Jurkat, Clone E6-1 (cell line): Measurements from ENCODE around the gene PVR.
"Not testable (repeated sequence)": the region's sequence is repeated elsewhere in the genome, so short reads cannot be mapped to it uniquely, and the experiment has no call there.

Source experiments
- DNase-seq: peaks from one replicate; pipeline ENCODE4 v3.0.0-alpha.2; 2011; ENCODE audit warnings: low read depth, low spot score
- H3K4me3 ChIP-seq: 2 replicates; pipeline ENCODE4 v1.5.1; 2011; ENCODE audit warnings: mild to moderate bottlenecking, low read length, control low read depth, moderate library complexity

PVR gene

DNA sequence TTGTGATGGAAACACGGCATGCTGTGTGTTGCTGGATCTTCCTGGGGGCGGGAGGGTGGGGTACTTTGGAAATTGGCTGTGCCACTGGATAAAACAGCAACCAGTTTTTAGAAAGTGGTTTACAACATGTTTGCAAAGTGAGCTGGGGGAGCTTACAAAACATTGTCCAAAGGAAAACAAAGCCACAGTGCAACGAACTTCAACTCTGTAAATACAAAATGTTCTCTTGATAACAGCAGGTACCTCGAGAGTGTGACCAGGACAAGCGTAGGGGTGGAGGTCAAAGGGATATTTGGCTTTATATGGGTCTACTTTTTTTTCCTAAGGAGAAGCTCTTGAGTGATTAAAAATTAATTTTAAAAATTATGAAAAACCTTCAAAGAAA lies 27.9 kb upstream of the PVR start:
- DNase-seq = no peak
- no peak overlapping the region for H3K4me3 ChIP-seq

DNA sequence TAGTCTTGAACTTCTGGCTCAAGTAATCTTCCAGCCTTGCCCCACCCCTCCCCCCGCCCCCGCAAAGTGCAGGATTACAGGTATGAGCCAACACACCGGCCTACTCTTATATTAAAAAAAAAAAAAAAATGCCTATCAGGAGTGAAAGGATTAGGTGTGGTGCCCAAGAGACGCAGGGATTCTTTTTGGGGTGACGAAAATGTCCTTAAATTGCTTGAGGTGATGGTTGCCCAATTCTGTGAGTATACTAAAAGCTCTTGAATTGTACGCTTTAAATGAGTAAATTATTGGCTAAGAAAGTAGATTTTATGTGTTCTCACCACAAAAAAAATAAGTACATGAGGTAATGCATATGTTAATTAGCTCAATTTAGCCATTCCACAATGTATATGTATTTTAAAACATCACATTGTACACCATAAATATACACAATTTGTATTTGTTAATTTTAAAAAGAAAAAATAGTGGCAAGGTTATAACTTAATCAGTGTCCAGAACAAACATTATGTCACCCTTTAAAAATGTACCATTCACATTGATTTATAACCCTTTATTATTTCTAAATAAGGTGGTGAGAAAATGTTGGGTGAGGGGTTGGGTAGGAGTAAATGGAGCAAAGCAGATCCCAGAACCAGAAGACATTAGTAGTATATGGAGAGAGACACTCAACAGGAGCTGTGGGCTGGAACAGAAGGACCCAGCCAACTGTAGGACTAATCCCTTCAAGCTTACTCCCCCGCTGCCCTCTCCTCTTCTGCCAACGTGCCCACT lies 26.4 kb upstream of the PVR start:
- H3K4me3 ChIP-seq = no peak overlapping the region
- no peak for DNase-seq

DNA sequence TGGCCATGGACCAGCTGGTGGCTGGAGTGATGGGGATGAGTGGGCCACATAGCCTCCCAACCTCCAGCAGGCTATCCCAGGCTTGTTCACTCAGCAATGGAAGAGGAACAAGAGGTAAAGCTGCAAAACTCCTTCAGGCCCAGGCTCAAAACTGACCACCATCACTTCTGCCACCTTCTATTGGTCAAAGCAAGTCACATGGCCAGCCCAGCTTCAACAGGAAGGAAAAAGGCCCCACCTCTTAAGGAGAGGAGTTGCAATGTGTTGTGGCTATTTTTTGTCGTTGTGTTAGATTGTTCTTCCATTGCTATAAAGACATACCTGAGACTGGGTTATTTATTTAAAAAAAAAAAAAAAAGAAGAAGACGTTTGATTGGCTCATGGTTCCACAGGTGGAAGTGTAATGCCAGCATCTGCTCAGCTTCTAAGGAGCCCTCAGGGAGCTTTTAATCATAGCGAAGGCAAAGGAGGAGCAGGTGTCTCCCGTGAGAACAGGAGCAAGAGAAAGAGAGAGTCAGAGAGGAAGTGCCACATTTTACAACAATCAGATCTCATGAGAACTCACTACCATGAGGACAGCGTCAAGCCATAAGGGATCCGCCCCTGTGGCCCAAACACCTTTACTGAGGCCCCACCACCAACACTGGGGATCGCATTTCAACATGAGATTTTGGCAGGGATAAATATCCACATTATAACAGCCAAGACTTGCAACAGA lies 24.9 kb upstream of the PVR start:
- DNase-seq = no peak
- no peak overlapping the region for H3K4me3 ChIP-seq

DNA sequence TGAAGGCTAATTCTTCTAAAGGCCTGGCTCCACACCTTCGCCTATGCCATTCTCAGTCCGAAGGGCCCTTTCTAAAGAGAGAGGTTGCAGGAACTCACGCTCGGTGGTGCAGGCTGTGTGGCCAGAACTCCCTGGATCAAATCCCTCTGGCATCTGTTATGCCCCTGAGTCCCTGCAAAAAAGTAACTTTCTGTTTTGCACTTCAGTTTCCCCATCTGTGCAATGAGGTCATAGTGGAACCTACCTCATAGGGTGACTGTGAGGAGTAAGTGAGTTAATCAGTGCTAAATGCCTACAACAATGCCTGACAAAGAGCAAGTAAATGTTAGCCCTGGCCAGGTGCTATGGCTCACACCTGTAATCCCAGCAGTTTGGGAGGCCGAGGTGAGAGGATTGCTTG lies 23.0 kb upstream of the PVR start:
- no peak for DNase-seq

DNA sequence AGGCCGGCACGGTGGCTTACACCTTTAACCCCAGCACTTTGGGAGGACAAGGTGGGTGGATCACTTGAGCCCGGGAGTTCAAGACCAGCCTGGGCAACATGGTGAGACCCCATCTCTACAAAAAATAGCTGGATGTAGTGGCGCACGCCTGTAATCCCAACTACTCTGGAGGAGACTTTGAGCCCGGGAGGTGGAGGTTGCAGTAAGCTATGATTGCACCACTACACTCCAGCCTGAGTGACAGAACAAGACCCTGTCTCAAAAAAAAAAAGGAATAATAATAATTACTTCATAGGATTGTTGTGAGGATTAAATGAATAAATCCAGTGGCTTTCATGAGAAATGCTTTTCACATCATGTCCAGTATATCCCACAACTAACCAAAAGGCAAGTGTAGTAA lies 22.3 kb upstream of the PVR start:
- no peak overlapping the region for H3K4me3 ChIP-seq
- DNase-seq = no peak

More for the DNA sequence above, 23.0 kb upstream of the PVR start:
- H3K4me3 ChIP-seq = no peak overlapping the region

DNA sequence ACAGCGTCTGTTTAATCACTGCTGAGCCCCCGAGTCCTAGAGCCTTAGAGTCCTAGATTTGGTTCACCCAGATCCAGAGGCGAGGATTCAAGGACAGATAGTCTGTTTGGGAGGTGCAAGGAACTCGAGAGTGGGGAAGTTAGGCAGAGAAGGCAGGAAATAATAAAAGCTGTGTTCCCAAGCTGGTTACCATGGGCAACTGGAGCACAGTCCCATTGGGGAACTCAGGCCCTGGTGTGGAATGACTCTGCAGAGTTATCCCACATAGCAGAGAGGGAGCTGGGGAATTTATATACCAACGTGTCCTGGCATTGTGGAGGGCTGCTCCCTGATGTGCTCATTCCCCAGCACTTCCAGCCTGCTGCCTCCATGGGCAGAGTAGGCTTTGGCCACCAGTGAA lies 20.6 kb upstream of the PVR start:
- no peak overlapping the region for H3K4me3 ChIP-seq
- DNase-seq = no peak

DNA sequence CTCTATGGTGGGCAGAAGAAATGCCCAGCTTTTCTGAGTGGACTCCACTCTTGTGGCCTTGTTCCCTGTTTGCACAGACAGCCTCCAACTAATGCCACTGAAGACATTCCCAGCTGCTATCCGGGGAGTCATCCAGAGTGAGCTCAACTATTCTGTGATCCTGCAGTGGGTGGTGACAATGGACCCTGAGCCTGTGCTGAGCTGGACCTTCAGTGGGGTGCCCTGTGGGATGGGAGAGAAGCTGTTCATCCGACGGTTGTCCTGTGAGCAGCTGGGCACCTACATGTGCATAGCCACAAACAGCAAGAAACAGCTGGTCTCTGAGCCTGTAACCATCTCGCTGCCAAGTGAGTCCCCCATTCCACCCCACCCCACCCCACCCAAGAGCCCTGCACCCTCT lies 20.1 kb upstream of the PVR start:
- no peak overlapping the region for H3K4me3 ChIP-seq
- DNase-seq = no peak

DNA sequence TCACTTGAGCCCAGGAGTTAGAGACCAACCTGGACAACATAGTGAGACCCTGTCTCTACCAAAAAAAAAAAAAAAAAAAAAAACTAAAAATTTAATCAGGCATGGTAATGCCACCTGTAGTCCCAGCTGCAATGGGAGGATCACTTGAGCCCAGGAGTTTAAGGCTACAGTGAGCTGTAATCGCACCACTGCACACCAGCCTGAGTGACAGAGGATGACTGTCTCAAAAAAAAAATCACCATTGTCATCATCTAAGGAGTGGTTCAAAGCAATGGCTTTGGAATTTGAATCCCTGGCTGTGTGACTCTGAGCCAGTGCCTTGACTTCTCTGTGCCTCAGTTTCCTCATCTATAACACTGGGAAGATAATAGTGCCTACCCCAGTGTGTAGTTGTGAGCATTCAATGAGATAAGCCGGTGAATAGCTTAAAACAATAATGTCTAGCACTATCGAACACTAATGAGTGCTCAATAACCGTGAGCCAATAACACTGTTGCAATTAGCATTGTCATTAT lies 18.8 kb upstream of the PVR start:
- no peak for DNase-seq
- no peak overlapping the region for H3K4me3 ChIP-seq

DNA sequence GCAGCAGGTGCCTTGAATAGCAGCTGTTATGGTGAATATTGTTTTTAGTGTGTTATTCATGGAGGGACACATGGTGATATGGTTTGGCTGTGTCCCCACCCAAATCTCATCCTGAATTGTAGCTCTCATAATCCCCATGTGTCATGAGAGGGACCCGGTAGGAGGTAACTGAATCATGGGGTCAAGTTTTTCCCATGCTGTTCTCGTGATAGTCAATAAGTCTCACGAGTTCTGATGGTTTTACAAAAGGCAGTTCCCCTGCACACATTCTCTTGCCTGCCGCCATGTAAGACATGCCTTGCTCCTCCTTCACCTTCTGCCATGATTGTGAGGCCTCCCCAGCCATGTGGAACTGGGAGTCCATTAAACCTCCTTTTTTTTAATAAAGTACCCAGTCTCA lies 18.1 kb upstream of the PVR start:
- not testable (repeated sequence) for DNase-seq, H3K4me3 ChIP-seq

DNA sequence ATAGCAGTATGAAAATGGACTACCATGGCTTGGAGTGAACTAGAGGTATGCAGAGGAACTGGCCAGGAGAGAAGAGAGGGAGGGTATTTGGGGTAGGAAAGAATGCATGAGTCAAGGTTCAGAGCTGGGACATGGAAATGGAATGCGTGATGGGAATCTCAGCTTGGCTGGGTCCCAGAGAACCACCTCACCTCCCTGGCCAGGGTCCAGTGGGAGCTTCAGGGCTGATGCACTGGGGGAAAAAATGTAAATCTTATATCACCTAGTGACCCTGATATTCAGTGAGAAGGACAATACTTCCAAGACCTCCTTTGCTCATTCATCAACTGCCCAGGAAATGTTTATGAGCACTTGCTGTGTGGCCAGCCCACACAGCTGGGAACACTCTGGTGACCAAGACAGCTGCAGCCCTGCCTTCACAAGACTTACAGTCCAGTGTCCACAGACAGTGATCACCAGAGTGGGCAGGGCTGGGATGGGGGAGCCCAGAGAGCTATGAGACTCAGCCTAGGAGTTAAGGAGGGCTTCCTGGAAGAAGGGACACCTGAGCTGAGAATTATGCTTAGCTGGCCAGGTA lies 17.6 kb upstream of the PVR start:
- no peak for DNase-seq
- H3K4me3 ChIP-seq = no peak overlapping the region

DNA sequence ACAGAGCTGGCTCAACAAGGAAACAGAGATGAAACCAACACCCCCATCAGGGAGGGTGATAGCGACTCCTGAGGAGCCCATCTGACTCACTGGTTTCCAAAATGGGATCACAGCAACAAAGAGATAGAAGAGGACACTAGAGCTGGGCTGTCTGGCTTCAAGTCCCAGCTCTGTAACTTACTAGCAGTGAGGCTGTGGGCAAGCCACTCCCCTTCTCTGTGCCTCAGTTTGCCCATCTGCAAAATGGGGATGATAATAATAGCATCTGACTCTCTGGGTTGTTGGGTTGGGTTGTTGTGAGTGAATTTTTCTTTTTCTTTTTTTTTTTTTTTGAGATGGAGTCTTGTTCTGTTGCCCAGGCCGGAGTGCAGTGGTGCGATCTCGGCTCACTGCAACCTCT lies 16.1 kb upstream of the PVR start:
- H3K4me3 ChIP-seq = no peak overlapping the region
- DNase-seq = no peak

DNA sequence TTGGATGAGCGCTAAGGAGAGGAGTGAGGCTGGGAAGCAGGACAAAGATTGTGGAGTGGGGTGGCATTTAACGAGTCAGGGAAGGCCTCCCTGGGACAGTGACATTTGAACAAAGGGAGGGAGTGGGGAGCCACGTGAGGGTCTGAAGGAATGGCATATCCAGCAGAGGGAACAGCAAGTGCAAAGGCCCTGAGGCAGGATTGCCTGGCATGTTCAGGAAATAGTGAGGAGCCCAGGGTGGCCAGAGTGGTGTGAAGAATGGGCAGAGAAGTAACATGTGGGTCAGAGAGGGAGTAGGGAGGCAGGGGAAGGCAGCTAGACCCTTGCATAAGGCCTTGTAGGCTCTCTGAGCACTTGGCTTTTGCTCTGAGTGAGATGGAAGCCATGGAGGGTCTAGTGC lies 14.9 kb upstream of the PVR start:
- no peak overlapping the region for H3K4me3 ChIP-seq
- no peak for DNase-seq

DNA sequence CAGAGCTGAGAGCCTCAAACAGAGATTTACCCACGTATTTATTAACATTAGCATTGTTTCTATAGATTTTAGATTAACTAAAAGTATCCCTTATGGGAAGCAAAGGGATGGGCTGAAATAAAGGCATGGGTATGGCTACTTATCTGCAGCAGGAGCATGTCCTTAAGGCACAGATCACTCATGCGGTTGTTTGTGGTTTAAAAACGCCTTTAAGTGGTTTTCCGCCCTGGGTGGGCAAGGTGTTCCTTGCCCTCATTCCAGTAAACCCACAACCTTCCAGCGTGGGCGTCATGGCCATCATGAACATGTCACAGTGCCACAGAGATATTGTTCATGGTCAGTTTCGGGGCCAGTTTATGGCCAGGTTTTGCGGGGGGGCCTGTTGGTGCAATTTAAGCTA lies 12.1 kb upstream of the PVR start:
- not testable (repeated sequence) for DNase-seq, H3K4me3 ChIP-seq

DNA sequence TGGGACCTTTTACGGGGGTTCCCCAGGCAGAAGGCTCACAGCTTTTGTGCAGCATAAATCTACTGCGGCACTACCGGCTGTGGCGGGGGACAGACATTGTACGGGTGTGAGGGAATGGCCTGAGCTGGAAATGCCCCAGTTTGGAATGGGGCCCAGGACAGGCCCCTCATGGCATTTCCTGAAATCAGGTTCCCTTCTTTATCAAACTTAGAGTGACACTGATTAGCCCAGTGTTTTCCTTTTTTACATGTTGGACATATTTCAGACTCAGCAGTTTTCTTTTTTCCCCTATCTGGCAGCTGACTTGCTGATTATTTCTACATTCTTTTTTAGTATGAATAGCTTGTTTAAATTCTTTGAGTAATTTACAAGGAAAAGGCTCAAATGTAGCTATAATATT lies 9.7 kb upstream of the PVR start:
- DNase-seq, H3K4me3 ChIP-seq: not testable (repeated sequence)

DNA sequence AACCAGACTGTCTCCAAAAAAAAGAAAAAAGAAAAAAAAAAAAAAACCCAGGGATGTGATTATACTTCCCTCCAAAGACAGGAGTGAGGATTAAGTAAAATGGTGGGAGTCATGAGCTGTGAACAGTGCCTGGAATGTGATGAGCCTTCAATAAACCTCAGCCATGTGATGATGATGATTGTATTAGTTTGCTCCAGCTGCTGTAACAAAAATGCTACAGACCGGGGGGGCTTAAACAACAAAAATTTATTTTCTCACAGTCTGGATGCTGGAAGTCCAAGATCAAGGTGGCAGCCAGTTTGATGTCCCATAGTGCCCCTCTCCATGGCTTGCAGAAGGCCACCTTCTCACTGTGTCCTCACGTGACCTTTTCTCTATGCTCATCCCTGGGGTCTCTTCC lies 8.9 kb upstream of the PVR start:
- no peak for DNase-seq
- H3K4me3 ChIP-seq = no peak overlapping the region

DNA sequence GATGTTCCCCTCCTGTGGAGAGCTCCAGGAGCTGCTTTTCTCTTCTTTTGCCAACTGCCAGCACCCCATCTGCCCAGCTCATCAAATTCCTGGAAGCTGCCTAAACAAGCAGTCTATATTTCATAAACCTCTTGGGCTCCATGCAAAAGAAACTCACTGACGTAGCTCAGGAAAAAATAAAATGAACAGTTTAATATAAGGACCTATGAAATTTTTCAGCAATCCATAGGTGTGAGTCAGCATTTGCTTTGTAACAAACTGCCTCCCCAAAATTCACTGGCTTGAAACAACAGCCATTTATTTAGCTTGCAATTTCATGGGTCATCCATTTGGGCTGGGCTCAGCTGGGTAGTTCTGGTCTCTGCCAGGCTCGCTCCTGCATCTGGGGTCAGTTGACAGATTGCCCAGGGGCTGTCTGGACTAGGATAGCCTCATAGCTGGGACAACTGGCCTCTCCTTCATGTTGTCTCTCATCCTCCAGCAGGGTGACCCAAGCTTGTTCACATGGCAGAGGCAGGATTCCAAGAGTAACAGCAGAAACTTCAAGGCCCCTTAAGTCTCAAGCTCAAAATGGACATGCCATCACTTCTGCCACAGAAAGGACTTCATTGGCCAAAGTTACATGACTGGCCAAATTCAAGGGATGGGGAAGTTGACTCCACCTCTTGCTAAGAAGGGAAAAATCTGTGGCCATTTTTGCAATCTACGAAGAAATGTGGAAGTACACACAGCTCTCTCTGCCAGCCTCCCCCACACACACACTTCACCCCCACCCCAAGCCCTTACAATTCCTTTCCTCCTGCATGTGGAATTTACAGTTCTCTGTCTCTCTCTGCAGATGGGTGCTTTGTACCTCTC lies 7.9 kb upstream of the PVR start:
- no peak overlapping the region for H3K4me3 ChIP-seq
- DNase-seq = no peak

DNA sequence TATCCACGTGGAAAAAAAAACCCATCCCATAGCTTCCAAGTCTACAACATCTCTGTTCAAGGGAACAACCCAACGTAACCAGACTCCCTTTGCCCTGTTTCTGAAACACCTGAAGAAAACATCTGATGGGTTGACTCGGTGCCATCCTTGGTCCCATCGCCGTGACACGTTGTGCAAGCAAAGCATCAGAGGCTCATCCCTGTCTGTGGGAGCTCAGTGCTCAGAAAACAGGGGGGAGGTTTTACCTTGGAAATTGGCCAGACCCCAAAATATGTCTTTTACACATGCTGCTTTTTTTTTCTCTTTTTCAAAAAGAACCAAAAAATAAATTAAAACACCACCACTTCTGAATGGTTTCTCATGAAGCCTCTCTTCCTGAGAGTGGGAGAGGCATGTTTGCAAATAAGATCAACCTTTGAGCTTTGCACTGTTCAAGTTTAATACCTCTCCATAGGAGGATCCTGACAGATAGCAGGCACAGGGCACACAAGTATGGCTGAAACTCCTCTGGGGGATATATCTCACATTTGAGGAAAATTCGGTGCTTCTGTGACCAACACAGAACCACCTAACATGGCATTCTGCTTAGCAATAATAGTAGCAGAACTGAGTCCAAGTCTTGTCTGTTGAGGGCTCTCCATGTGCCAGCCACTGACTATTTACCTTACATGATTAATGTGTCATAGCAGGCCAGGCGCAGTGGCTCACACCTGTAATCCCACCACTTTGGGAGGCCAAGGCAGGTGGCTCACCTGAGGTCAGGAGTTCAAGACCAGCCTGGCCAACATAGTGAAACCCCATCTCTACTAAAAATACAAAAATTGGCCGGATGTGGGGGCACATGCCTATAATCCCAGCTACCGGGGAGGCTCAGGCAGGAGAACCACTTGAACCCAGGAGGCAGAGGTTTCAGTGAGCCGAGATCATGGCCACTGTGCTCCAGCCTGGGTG lies 7.0 kb upstream of the PVR start:
- no peak overlapping the region for H3K4me3 ChIP-seq
- DNase-seq = no peak

DNA sequence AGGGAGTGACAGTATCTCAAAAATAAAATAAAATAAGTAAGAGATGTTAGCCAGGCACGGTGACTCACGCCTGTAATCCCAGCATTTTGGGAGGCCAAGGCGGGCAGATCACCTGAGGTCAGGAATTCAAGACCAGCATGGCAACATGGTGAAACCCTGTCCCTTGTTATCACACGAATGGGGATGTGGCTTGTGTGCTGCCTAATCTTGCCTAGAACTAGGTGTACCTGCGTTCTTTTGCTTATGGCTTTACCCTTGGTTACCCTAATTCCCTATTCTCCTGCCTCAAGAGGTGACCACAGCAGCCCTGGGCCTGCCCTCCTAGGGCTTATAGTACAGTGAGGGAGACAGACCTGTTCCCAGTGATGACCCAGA lies 6.3 kb upstream of the PVR start:
- no peak overlapping the region for H3K4me3 ChIP-seq

DNA sequence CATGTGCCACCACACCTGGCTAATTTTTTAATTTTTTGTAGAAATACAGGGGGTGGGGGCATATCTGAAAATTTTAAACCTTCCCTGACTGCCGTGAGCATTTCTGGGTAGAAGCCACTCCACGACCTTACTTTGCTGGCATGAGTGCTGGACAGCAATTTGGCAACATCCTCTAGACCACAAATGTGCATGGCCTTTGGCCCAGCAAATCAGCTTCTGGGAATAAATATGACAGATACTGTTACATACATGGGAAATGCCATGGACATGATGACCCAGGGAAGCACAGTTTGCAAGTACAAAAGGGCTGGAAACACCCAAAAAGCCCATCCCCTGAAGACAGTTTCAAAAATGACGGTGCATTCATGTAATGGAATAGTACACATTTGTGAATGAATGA lies 3.2 kb upstream of the PVR start:
- no peak overlapping the region for H3K4me3 ChIP-seq
- no peak for DNase-seq

More for the DNA sequence above, 6.3 kb upstream of the PVR start:
- DNase-seq = no peak
